Sciatic nerve (tissue), 2 donors: Measurements from ENCODE around the gene MACROD2. TPM values are rescaled to one million over a fixed set of nuclear protein-coding genes. Genes with fewer than 3 reads are reported as not detected.
"Not testable (repeated sequence)": the region's sequence is repeated elsewhere in the genome, so short reads cannot be mapped to it uniquely, and the experiment has no call there.

ENCODE experiments used
- ATAC-seq: fragments of 200-7000 bp; cut with Tn5 transposase; one replicate; pipeline ENCODE4 v1.9.1; 2020; ENCODE audit warnings: mild to moderate bottlenecking, moderate library complexity
- DNase-seq: peaks from one replicate; pipeline ENCODE4 v3.0.0-alpha.2; 2020; ENCODE audit warnings: low spot score
- intact Hi-C: fragments of 100-400 bp; cut with DNase I; formaldehyde crosslinking; loops from one replicate; pipeline ENCODE4 v1.14.2; 2022
- total RNA-seq: library from RNA; stranded (reverse); fragmentation: NEBNext Ultra II Directional; extraction: Animal tissue kit (Norgen Biotek cat#: 25700); gene quantifications from one replicate; pipeline ENCODE4 v1.2.1, GENCODE V29; 2021
- donor health status: DM: no; HTN: no; CAD: no.
- donor health status: DM: no; HTN: no; CAD: no.

Gene MACROD2
- total RNA-seq, 1 donor from 2014 or later: 13.8 TPM

- DNase-seq: no peak
- intact Hi-C loops: no loop called here
- no peak for ATAC-seq
Measured at GRCh38 chr20:15507151-15507550, 1511.8 kb downstream of the MACROD2 start.

- DNase-seq (no peak), ATAC-seq (no peak)
- intact Hi-C loops: no loop called here
Measured at GRCh38 chr20:15511551-15511950, 1516.2 kb downstream of the MACROD2 start.

GRCh38 chr20:15512916-15513315, 1517.6 kb downstream of the MACROD2 start:
- intact Hi-C loops: no loop called here
- DNase-seq: no peak
- no peak for ATAC-seq

GRCh38 chr20:15515691-15516090, 1520.4 kb downstream of the MACROD2 start:
- no peak for ATAC-seq
- DNase-seq: no peak
- intact Hi-C loops: no loop called here

GRCh38 chr20:15520930-15521524, 1525.7 kb downstream of the MACROD2 start:
- intact Hi-C loops: loop anchor here (1.0 kb wide), 1 partner anchor 37 kb away; no protein-coding TSS in a partner anchor
- no peak for DNase-seq
- no peak for ATAC-seq

GRCh38 chr20:15523400-15523799, 1528.1 kb downstream of the MACROD2 start:
- ATAC-seq: no peak

GRCh38 chr20:15528391-15529111, 1533.2 kb downstream of the MACROD2 start:
- DNase-seq (no peak), ATAC-seq (no peak)
- intact Hi-C loops: no loop called here

More at GRCh38 chr20:15523400-15523799, 1528.1 kb downstream of the MACROD2 start:
- DNase-seq: no peak
- intact Hi-C loops: no loop called here

- DNase-seq (no peak), ATAC-seq (no peak)
- intact Hi-C loops: no loop called here
Measured at GRCh38 chr20:15535863-15536262, 1540.5 kb downstream of the MACROD2 start.

- ATAC-seq, intact Hi-C loops, DNase-seq: not testable (repeated sequence)
Measured at GRCh38 chr20:15537200-15537599, 1541.9 kb downstream of the MACROD2 start.

GRCh38 chr20:15542655-15543054, 1547.3 kb downstream of the MACROD2 start:
- ATAC-seq (no peak), DNase-seq (no peak)
- intact Hi-C loops: no loop called here

- DNase-seq (no peak), ATAC-seq (peak; percentile 38)
- intact Hi-C loops: no loop called here
Measured at GRCh38 chr20:15544742-15545141, 1549.4 kb downstream of the MACROD2 start.

GRCh38 chr20:15546525-15547023, 1551.3 kb downstream of the MACROD2 start:
- no peak for ATAC-seq
- intact Hi-C loops: no loop called here
- no peak for DNase-seq

GRCh38 chr20:15547119-15547518, 1551.8 kb downstream of the MACROD2 start:
- DNase-seq (no peak), ATAC-seq (no peak)
- intact Hi-C loops: no loop called here

GRCh38 chr20:15550116-15550870, 1555.0 kb downstream of the MACROD2 start:
- DNase-seq: no peak
- intact Hi-C loops: no loop called here
- ATAC-seq: no peak

- DNase-seq (no peak), ATAC-seq (no peak)
- intact Hi-C loops: no loop called here
Measured at GRCh38 chr20:15555913-15556312, 1560.6 kb downstream of the MACROD2 start.

- DNase-seq (no peak), ATAC-seq (no peak)
- intact Hi-C loops: no loop called here
Measured at GRCh38 chr20:15556869-15557268, 1561.6 kb downstream of the MACROD2 start.

- ATAC-seq (peak; percentile 25), DNase-seq (no peak)
- intact Hi-C loops: no loop called here
Measured at GRCh38 chr20:15561070-15561569, 1565.8 kb downstream of the MACROD2 start.

- peak; percentile 90 for ATAC-seq
- DNase-seq: no peak
- intact Hi-C loops: no loop called here
Measured at GRCh38 chr20:15561707-15562404, 1566.5 kb downstream of the MACROD2 start.

GRCh38 chr20:15563836-15564235, 1568.5 kb downstream of the MACROD2 start:
- no peak for DNase-seq
- ATAC-seq: no peak
- intact Hi-C loops: no loop called here
